Measurements from ENCODE around the gene SFI1. TPM values are rescaled to one million over a fixed set of nuclear protein-coding genes. Genes with fewer than 3 reads are reported as not detected.
A peak's percentile ranks its signal among the peaks of the same experiment; 100 is the strongest.
"Not testable (repeated sequence)": the region's sequence is repeated elsewhere in the genome, so short reads cannot be mapped to it uniquely, and the experiment has no call there.

The SFI1 gene
- total and polyA plus RNA-seq, 11 donors = 2.2 to 18.3 (median 6.4) TPM

GRCh38 chr22:31481129-31481528 lies 15.2 kb upstream of the SFI1 start:
- intact Hi-C loops (cut with DNase I) = no loop called here

GRCh38 chr22:31482470-31482869 lies 13.9 kb upstream of the SFI1 start:
- Histone ChIP-seq H3K4me1 (peaks cover 0 to 10% (median 0%) of the 10 kb centered on the region in 12 donors), H3K36me3 (peaks cover 0 to 94% (median 85%) of the 10 kb centered on the region in 9 donors)
- H3K9me3 ChIP-seq; H3K27ac ChIP-seq; H3K27me3 ChIP-seq; ATAC-seq; intact Hi-C loops (cut with DNase I); DNase-seq; H3K4me3 ChIP-seq: not testable (repeated sequence)
- WGBS, 4 donors = 91 to 93% (median 92%) methylated on average over 8 of the region's 8 CpGs

More at GRCh38 chr22:31481129-31481528, 15.2 kb upstream of the SFI1 start:
- H3K9me3 ChIP-seq = no peaks in the 10 kb centered on the region
- 93 to 96% (median 95%) methylated on average over 3 of the region's 3 CpGs for WGBS, 4 donors
- TF ChIP-seq POLR2A (IDR thresholded peaks at IDR 0.05) (no peak), CTCF (IDR thresholded peaks at IDR 0.05) (no peak)
- H3K27me3 ChIP-seq = no peaks in the 10 kb centered on the region
- DNase-seq (no peak), ATAC-seq (no peak)
- no peak overlapping the region for H3K27ac ChIP-seq
- peaks cover 0 to 9% (median 0%) of the 10 kb centered on the region in 12 donors for H3K4me1 ChIP-seq
- H3K4me3 ChIP-seq = no peak overlapping the region
- H3K36me3 ChIP-seq = peaks cover 0 to 88% (median 80%) of the 10 kb centered on the region in 9 donors

- intact Hi-C loops (cut with DNase I) = loop anchor here in 3 of 10 donors (5.0 kb wide), 3 partner anchors 34 to 139 kb away; partner anchors contain the start of gene PATZ1 (in 1 of the 3)
- not testable (repeated sequence) for ATAC-seq, H3K9me3 ChIP-seq, H3K27ac ChIP-seq, DNase-seq, H3K4me3 ChIP-seq, H3K27me3 ChIP-seq
- Histone ChIP-seq H3K4me1 (peaks cover 0 to 34% (median 20%) of the 10 kb centered on the region in 12 donors), H3K36me3 (peaks cover 0 to 67% (median 65%) of the 10 kb centered on the region in 9 donors)
- WGBS, 4 donors = 90 to 97% (median 94%) methylated on average over 11 of the region's 11 CpGs
Measured at GRCh38 chr22:31486369-31486768, 10.0 kb upstream of the SFI1 start.

GRCh38 chr22:31486951-31487350 lies 9.4 kb upstream of the SFI1 start:
- WGBS, 4 donors = 94 to 98% (median 95%) methylated on average over 2 of the region's 2 CpGs
- Histone ChIP-seq H3K9me3 (no peaks in the 10 kb centered on the region), H3K27ac (no peak overlapping the region), H3K27me3 (no peaks in the 10 kb centered on the region), H3K36me3 (peaks cover 0 to 61% (median 59%) of the 10 kb centered on the region in 9 donors), H3K4me1 (peaks cover 0 to 39% (median 21%) of the 10 kb centered on the region in 12 donors), H3K4me3 (no peak overlapping the region)
- ATAC-seq (no peak), DNase-seq (no peak)
- intact Hi-C loops (cut with DNase I) = loop anchor here in 3 of 10 donors (5.0 kb wide), 3 partner anchors 35 to 140 kb away; partner anchors contain the start of gene PATZ1 (in 1 of the 3)
- no peak for TF ChIP-seq CTCF (IDR thresholded peaks at IDR 0.05)
- no peak for TF ChIP-seq POLR2A (IDR thresholded peaks at IDR 0.05)

GRCh38 chr22:31488346-31488883 lies 7.9 kb upstream of the SFI1 start:
- peak overlapping the region in 8 of 12 donors; percentile 88 to 99 (median 98) for H3K27ac ChIP-seq
- intact Hi-C loops (cut with DNase I) = loop anchor here in 3 of 10 donors (5.0 kb wide), 3 partner anchors 36 to 141 kb away; partner anchors contain the start of gene PATZ1 (in 1 of the 3)
- H3K4me3 ChIP-seq = peak overlapping the region in 11 of 12 donors; percentile 65 to 98 (median 85)
- no peak for ATAC-seq
- no peaks in the 10 kb centered on the region for H3K27me3 ChIP-seq
- H3K4me1 ChIP-seq = peaks cover 0 to 39% (median 21%) of the 10 kb centered on the region in 12 donors
- WGBS, 4 donors = 83 to 86% (median 84%) methylated on average over 6 of the region's 6 CpGs
- H3K9me3 ChIP-seq = no peaks in the 10 kb centered on the region
- no peak for DNase-seq
- peaks cover 0 to 48% (median 45%) of the 10 kb centered on the region in 9 donors for H3K36me3 ChIP-seq
- TF ChIP-seq POLR2A (IDR thresholded peaks at IDR 0.05) (no peak), CTCF (IDR thresholded peaks at IDR 0.05) (no peak)

All from heart left ventricle (tissue), 16 donors.